Measurements from ENCODE around the gene C12orf75.

Gene C12orf75

DNA sequence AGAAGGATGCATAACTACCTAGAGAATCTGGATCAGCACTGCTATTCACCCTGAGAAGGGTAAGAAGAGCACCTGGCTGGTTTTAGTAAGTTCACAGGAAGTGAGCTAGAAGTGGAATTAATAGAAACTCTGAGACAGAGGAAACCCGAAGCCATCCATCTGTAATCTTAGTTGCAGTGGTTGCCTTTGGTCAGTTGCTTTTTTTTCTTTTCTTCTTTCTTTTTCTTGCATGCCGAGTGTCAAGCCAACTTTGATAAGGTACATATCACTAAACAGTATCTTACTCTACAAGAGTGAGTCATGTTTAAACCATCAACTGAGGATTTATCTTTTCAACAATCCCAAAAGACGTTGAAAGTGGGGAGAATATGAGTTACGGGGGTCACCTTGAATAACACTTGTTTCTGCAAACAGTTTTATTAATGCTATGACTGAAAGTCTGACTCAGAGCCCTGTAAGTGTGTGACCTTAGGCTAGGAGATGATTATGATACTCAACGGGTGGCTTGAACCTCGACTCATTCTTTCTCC, 26.7 kb downstream of the C12orf75 start:
- DNase-seq (ENCODE audit: low read depth) = peak; percentile 82
- TF ChIP-seq, protein P1, sequence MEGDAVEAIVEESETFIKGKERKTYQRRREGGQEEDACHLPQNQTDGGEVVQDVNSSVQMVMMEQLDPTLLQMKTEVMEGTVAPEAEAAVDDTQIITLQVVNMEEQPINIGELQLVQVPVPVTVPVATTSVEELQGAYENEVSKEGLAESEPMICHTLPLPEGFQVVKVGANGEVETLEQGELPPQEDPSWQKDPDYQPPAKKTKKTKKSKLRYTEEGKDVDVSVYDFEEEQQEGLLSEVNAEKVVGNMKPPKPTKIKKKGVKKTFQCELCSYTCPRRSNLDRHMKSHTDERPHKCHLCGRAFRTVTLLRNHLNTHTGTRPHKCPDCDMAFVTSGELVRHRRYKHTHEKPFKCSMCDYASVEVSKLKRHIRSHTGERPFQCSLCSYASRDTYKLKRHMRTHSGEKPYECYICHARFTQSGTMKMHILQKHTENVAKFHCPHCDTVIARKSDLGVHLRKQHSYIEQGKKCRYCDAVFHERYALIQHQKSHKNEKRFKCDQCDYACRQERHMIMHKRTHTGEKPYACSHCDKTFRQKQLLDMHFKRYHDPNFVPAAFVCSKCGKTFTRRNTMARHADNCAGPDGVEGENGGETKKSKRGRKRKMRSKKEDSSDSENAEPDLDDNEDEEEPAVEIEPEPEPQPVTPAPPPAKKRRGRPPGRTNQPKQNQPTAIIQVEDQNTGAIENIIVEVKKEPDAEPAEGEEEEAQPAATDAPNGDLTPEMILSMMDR (IDR thresholded peaks at IDR 0.05; ENCODE audit: insufficient read depth, low read depth, low read length, missing control alignments) = no peak
- peak overlapping the region; percentile 40 for H3K4me3 ChIP-seq (ENCODE audit: low read depth, low read length)

- peak; percentile 67 for DNase-seq (ENCODE audit: low read depth)
- H3K4me3 ChIP-seq (ENCODE audit: low read depth, low read length) = no peak overlapping the region
- TF ChIP-seq, protein P1 (IDR thresholded peaks at IDR 0.05; ENCODE audit: insufficient read depth, low read depth, low read length, missing control alignments) = no peak
These were observed 28.3 kb downstream of the C12orf75 start for GRCh38 chr12:105358789-105359188.

DNA sequence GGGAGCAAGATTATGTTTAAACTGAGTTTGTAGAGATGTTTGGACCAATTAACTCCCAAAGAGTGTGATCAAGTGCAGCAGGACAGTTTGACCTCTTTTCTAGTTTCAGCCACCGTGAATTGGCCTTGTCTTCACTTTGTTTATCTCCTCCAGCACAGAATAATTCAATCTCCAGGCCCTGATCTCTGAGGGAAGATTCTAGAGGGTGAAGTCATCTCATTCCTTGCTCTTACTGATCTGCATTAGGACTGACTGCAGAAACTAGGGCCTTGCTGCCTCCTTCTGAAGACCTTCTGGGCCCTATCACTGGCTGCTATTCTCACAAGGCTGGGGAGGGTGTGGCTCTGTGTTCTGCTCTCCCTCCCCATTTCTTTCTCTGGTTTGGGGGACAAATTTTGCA, 29.4 kb downstream of the C12orf75 start:
- no peak overlapping the region for H3K4me3 ChIP-seq (ENCODE audit: low read depth, low read length)
- no peak for DNase-seq (ENCODE audit: low read depth)
- TF ChIP-seq, protein P1 (IDR thresholded peaks at IDR 0.05; ENCODE audit: insufficient read depth, low read depth, low read length, missing control alignments) = no peak

DNA sequence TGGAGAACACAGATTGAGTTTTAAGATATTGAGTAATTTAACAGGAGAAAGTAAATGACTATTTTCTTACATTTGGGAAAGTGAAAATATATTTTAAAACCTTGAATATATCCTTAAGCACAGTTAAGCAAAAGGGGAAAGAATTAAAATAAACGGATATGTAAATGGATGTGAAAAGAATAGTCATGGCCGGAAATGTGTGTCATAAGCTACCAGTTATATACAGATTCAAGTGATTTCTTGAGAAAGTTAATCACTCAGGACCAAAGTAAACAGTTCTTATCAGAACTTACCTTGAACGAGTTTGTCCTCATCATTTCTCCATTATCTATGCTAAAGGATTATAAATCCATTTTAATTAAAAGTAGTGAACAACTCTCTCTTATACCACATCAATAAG, 33.4 kb downstream of the C12orf75 start:
- DNase-seq (ENCODE audit: low read depth) = no peak
- TF ChIP-seq, protein P1 (IDR thresholded peaks at IDR 0.05; ENCODE audit: insufficient read depth, low read depth, low read length, missing control alignments) = no peak
- no peak overlapping the region for H3K4me3 ChIP-seq (ENCODE audit: low read depth, low read length)

DNA sequence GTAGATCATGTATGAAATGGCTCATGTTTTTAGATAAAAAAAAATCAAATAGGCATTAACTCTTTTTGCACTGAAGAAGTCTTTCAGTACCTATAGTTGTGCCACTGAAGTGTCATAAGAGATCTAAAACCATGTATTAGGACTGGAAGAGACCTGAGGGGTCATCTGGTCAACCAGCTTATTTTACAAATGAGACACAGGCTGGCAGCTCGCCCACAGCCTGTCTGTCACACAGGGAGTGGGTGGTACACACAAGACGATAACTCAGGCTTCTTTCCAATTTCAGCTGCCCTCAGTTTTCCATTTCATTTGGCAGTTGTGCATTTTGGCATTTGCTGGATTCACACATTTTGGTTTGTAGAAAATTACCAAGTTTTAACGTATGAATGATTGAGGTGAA, 34.7 kb downstream of the C12orf75 start:
- DNase-seq (ENCODE audit: low read depth) = no peak
- no peak overlapping the region for H3K4me3 ChIP-seq (ENCODE audit: low read depth, low read length)
- TF ChIP-seq, protein P1 (IDR thresholded peaks at IDR 0.05; ENCODE audit: insufficient read depth, low read depth, low read length, missing control alignments) = no peak

- TF ChIP-seq, protein P1 (IDR thresholded peaks at IDR 0.05; ENCODE audit: insufficient read depth, low read depth, low read length, missing control alignments) = no peak
- DNase-seq (ENCODE audit: low read depth) = no peak
- no peak overlapping the region for H3K4me3 ChIP-seq (ENCODE audit: low read depth, low read length)
These were observed 37.7 kb downstream of the C12orf75 start for GRCh38 chr12:105368047-105368646.

- no peak for DNase-seq (ENCODE audit: low read depth)
- TF ChIP-seq, protein P1 (IDR thresholded peaks at IDR 0.05; ENCODE audit: insufficient read depth, low read depth, low read length, missing control alignments) = no peak
- H3K4me3 ChIP-seq (ENCODE audit: low read depth, low read length) = no peak overlapping the region
These were observed 38.5 kb downstream of the C12orf75 start for GRCh38 chr12:105369014-105369413.
